ENCODE measurements around the gene VMAC. TPM values are rescaled to one million over a fixed set of nuclear protein-coding genes. Genes with fewer than 3 reads are reported as not detected.

Gene VMAC
- total RNA-seq, 1 experiment from 2014 or later, result 8.9 TPM

DNA sequence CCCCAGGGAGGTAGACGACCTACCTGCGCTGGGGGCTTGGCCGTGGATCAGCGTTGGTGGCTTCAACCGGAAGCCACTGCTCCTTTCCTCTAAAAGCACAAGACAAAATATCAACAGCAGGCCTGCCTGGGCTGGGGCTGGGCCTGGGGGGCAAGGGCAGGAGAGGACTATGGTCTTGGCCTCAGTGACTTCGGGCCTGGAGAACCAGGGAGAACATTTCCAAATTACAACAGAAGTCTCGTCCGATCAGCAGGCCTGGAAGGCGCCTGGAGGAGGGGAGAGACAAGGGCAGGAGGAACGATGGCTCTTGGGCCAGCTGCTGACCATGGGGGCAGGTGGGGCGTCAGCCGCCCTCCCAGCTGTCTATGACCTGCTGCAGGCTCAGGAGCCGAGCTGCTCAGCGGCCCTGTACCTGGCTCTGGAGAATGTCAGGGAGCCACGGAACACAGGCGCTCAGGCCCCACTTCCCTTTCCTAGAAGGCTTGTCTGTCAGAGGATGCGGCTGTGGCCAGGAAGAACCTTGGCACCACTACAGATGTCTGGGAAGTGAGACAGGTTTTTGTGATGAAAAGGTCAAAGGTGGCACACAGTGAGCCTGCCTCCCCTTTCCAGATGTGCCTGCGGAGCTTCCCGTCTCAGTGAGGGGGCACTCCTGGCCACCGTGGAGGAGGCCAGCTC, 28.9 kb downstream of the VMAC start:
- Histone ChIP-seq H3K36me3 (ENCODE audit: insufficient read depth, low read length) (peaks cover 2% of the 10 kb centered on the region; the same call in 1 of the 2 replicates), H3K27me3 (ENCODE audit: low read length) (no peaks in the 10 kb centered on the region), H3K79me2 (ENCODE audit: low read length) (peaks cover 23% of the 10 kb centered on the region), H3K4me3 (ENCODE audit: low read length) (no peak overlapping the region), H3K9me2 (replicated peaks; ENCODE audit: insufficient read depth, low read length) (no peaks in the 10 kb centered on the region), H2AFZ (ENCODE audit: low read length) (no peak overlapping the region), H3K4me1 (ENCODE audit: low read length) (no peaks in the 10 kb centered on the region), H4K20me1 (ENCODE audit: insufficient read depth, low read depth, low read length) (0 out of 2 replicates have a peak, but pooled peaks cover 9% of the 10 kb centered on the region), H3K9ac (ENCODE audit: low read length) (no peak overlapping the region), H3K4me2 (ENCODE audit: low read depth, low read length, poor library complexity, severe bottlenecking) (no peak overlapping the region), H3K27ac (ENCODE audit: low read length) (no peak overlapping the region), H3K9me3 (ENCODE audit: low read length) (no peaks in the 10 kb centered on the region)
- no peak for DNase-seq

- Histone ChIP-seq H3K9ac (ENCODE audit: low read length) (no peak overlapping the region), H3K4me3 (ENCODE audit: low read length) (no peak overlapping the region), H3K4me2 (ENCODE audit: low read depth, low read length, poor library complexity, severe bottlenecking) (no peak overlapping the region), H3K79me2 (ENCODE audit: low read length) (peaks cover 24% of the 10 kb centered on the region), H3K27ac (ENCODE audit: low read length) (no peak overlapping the region), H2AFZ (ENCODE audit: low read length) (no peak overlapping the region), H4K20me1 (ENCODE audit: insufficient read depth, low read depth, low read length) (0 out of 2 replicates have a peak, but pooled peaks cover 9% of the 10 kb centered on the region), H3K4me1 (ENCODE audit: low read length) (no peaks in the 10 kb centered on the region), H3K9me3 (ENCODE audit: low read length) (no peaks in the 10 kb centered on the region), H3K36me3 (ENCODE audit: insufficient read depth, low read length) (no peaks in the 10 kb centered on the region), H3K27me3 (ENCODE audit: low read length) (no peaks in the 10 kb centered on the region), H3K9me2 (replicated peaks; ENCODE audit: insufficient read depth, low read length) (no peaks in the 10 kb centered on the region)
- no peak for DNase-seq
Measured at GRCh38 chr19:5934069-5934401, 29.4 kb downstream of the VMAC start.

GRCh38 chr19:5934774-5935472, 30.3 kb downstream of the VMAC start:
- Histone ChIP-seq H3K27ac (ENCODE audit: low read length) (no peak overlapping the region), H3K4me1 (ENCODE audit: low read length) (no peaks in the 10 kb centered on the region), H3K4me3 (ENCODE audit: low read length) (no peak overlapping the region), H3K27me3 (ENCODE audit: low read length) (no peaks in the 10 kb centered on the region), H3K9ac (ENCODE audit: low read length) (no peak overlapping the region), H2AFZ (ENCODE audit: low read length) (no peak overlapping the region), H3K79me2 (ENCODE audit: low read length) (peaks cover 27% of the 10 kb centered on the region), H3K36me3 (ENCODE audit: insufficient read depth, low read length) (no peaks in the 10 kb centered on the region), H3K9me2 (replicated peaks; ENCODE audit: insufficient read depth, low read length) (no peaks in the 10 kb centered on the region), H3K9me3 (ENCODE audit: low read length) (no peaks in the 10 kb centered on the region), H4K20me1 (ENCODE audit: insufficient read depth, low read depth, low read length) (0 out of 2 replicates have a peak, but pooled peaks cover 9% of the 10 kb centered on the region), H3K4me2 (ENCODE audit: low read depth, low read length, poor library complexity, severe bottlenecking) (no peak overlapping the region)
- no peak for DNase-seq

- no peak for DNase-seq
- no peaks in the 10 kb centered on the region for H3K36me3 ChIP-seq (ENCODE audit: insufficient read depth, low read length)
- no peak overlapping the region for H2AFZ ChIP-seq (ENCODE audit: low read length)
- no peaks in the 10 kb centered on the region for H3K27me3 ChIP-seq (ENCODE audit: low read length)
- H3K9ac ChIP-seq (ENCODE audit: low read length), result no peak overlapping the region
- no peak overlapping the region for H3K4me2 ChIP-seq (ENCODE audit: low read depth, low read length, poor library complexity, severe bottlenecking)
- no peaks in the 10 kb centered on the region for H3K4me1 ChIP-seq (ENCODE audit: low read length)
- no peaks in the 10 kb centered on the region for H3K9me3 ChIP-seq (ENCODE audit: low read length)
- no peak overlapping the region for H3K27ac ChIP-seq (ENCODE audit: low read length)
- H3K9me2 ChIP-seq (replicated peaks; ENCODE audit: insufficient read depth, low read length), result no peaks in the 10 kb centered on the region
- H3K4me3 ChIP-seq (ENCODE audit: low read length), result no peak overlapping the region
- peaks cover 34% of the 10 kb centered on the region for H3K79me2 ChIP-seq (ENCODE audit: low read length)
- H4K20me1 ChIP-seq (ENCODE audit: insufficient read depth, low read depth, low read length), result peaks cover 16% of the 10 kb centered on the region; the same call in 1 of the 2 replicates
Measured at GRCh38 chr19:5935473-5936291, 31.0 kb downstream of the VMAC start.

- no peak overlapping the region for H3K27ac ChIP-seq (ENCODE audit: low read length)
- DNase-seq, result no peak
- H3K79me2 ChIP-seq (ENCODE audit: low read length), result peaks cover 39% of the 10 kb centered on the region
- no peaks in the 10 kb centered on the region for H3K9me3 ChIP-seq (ENCODE audit: low read length)
- H3K4me3 ChIP-seq (ENCODE audit: low read length), result no peak overlapping the region
- H4K20me1 ChIP-seq (ENCODE audit: insufficient read depth, low read depth, low read length), result peaks cover 21% of the 10 kb centered on the region; the same call in 1 of the 2 replicates
- H3K9me2 ChIP-seq (replicated peaks; ENCODE audit: insufficient read depth, low read length), result no peaks in the 10 kb centered on the region
- H3K9ac ChIP-seq (ENCODE audit: low read length), result no peak overlapping the region
- no peaks in the 10 kb centered on the region for H3K4me1 ChIP-seq (ENCODE audit: low read length)
- H3K36me3 ChIP-seq (ENCODE audit: insufficient read depth, low read length), result no peaks in the 10 kb centered on the region
- H3K27me3 ChIP-seq (ENCODE audit: low read length), result no peaks in the 10 kb centered on the region
- no peak overlapping the region for H2AFZ ChIP-seq (ENCODE audit: low read length)
- no peak overlapping the region for H3K4me2 ChIP-seq (ENCODE audit: low read depth, low read length, poor library complexity, severe bottlenecking)
Measured at GRCh38 chr19:5936292-5936592, 31.6 kb downstream of the VMAC start.

DNA sequence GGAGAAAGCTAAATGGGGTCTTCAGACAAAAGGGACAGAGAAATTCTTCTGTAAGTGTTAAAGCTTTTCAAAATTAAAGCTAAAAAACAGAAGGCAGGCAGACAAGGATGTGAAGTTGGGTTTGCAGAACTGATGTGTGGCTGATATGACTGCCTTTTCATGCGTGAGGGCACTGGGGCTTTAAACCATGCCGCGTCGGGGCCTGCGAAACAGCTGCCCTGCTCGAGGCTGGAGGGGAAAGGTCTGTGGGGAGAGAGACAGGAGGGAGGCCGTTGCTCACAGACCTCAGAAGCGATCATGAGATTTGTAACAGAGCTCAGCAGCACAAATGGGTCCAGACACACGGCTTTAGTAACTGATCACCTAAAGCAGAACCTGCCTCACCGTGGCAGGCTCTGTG, 32.9 kb downstream of the VMAC start:
- no peak overlapping the region for H2AFZ ChIP-seq (ENCODE audit: low read length)
- no peaks in the 10 kb centered on the region for H3K36me3 ChIP-seq (ENCODE audit: insufficient read depth, low read length)
- peaks cover 50% of the 10 kb centered on the region for H3K79me2 ChIP-seq (ENCODE audit: low read length)
- no peaks in the 10 kb centered on the region for H3K9me2 ChIP-seq (replicated peaks; ENCODE audit: insufficient read depth, low read length)
- no peak for DNase-seq
- H3K9ac ChIP-seq (ENCODE audit: low read length), result no peak overlapping the region
- no peaks in the 10 kb centered on the region for H3K4me1 ChIP-seq (ENCODE audit: low read length)
- H3K9me3 ChIP-seq (ENCODE audit: low read length), result no peaks in the 10 kb centered on the region
- no peak overlapping the region for H3K4me2 ChIP-seq (ENCODE audit: low read depth, low read length, poor library complexity, severe bottlenecking)
- H3K27ac ChIP-seq (ENCODE audit: low read length), result no peak overlapping the region
- peaks cover 31% of the 10 kb centered on the region for H4K20me1 ChIP-seq (ENCODE audit: insufficient read depth, low read depth, low read length)
- no peaks in the 10 kb centered on the region for H3K27me3 ChIP-seq (ENCODE audit: low read length)
- no peak overlapping the region for H3K4me3 ChIP-seq (ENCODE audit: low read length)

GRCh38 chr19:5940260-5941208, 35.9 kb downstream of the VMAC start:
- no peaks in the 10 kb centered on the region for H3K9me2 ChIP-seq (replicated peaks; ENCODE audit: insufficient read depth, low read length)
- H3K36me3 ChIP-seq (ENCODE audit: insufficient read depth, low read length), result no peaks in the 10 kb centered on the region
- peaks cover 74% of the 10 kb centered on the region for H3K79me2 ChIP-seq (ENCODE audit: low read length)
- peaks cover 43% of the 10 kb centered on the region for H4K20me1 ChIP-seq (ENCODE audit: insufficient read depth, low read depth, low read length)
- H3K27ac ChIP-seq (ENCODE audit: low read length), result no peak overlapping the region
- no peaks in the 10 kb centered on the region for H3K27me3 ChIP-seq (ENCODE audit: low read length)
- no peak overlapping the region for H2AFZ ChIP-seq (ENCODE audit: low read length)
- no peak overlapping the region for H3K4me3 ChIP-seq (ENCODE audit: low read length)
- no peak overlapping the region for H3K9ac ChIP-seq (ENCODE audit: low read length)
- H3K4me2 ChIP-seq (ENCODE audit: low read depth, low read length, poor library complexity, severe bottlenecking), result no peak overlapping the region
- DNase-seq, result no peak
- no peaks in the 10 kb centered on the region for H3K4me1 ChIP-seq (ENCODE audit: low read length)
- no peaks in the 10 kb centered on the region for H3K9me3 ChIP-seq (ENCODE audit: low read length)
